ENCODE measurements around the gene TRABD2A. TPM values are rescaled to one million over a fixed set of nuclear protein-coding genes. Genes with fewer than 3 reads are reported as not detected.

The TRABD2A gene
- total RNA-seq, 1 experiment from 2014 or later: 4.6 TPM

GRCh38 chr2:84906108-84906899 lies 25.4 kb upstream of the TRABD2A start:
- H3K27me3 ChIP-seq (ENCODE audit: insufficient read depth, low read length): no peaks in the 10 kb centered on the region
- RAD21 ChIA-PET (ENCODE audit: low non-redundant PET in 1 of 2, low total read pairs in 2 of 2, uncharacterized antibody in 2 of 2, unreplicated experiment in 2 of 2): interaction anchor here in 1 of 2 experiments (0.7 to 0.8 kb wide), 4 partner anchors 14 to 25 kb away, joined by 3 to 5 read pairs (median 3); no protein-coding TSS in a partner anchor
- H2AFZ ChIP-seq (ENCODE audit: low read depth, low read length, poor library complexity, severe bottlenecking): no peak overlapping the region
- DNase-seq (ENCODE audit: low read depth, low spot score): no peak
- H3K27ac ChIP-seq (ENCODE audit: low read depth, low read length): peak overlapping the region; percentile 96
- BruUV-seq (replicated peaks): TSS peak; percentile 97
- peak overlapping the region; percentile 95 for H3K9ac ChIP-seq (ENCODE audit: low read length)
- H3K9me2 ChIP-seq (ENCODE audit: insufficient read depth): no peaks in the 10 kb centered on the region
- intact Hi-C loops (cut with micrococcal nuclease): no loop called here
- peaks cover 16 to 33% of the 10 kb centered on the region in 2 experiments for H3K4me1 ChIP-seq (ENCODE audit: control insufficient read depth in 1 of 2, insufficient read depth in 2 of 2, low read length in 2 of 2)
- H4K20me1 ChIP-seq (ENCODE audit: insufficient read depth): no peaks in the 10 kb centered on the region
- H3K36me3 ChIP-seq (ENCODE audit: control insufficient read depth in 1 of 2, insufficient read depth in 2 of 2, low read length in 2 of 2): peaks cover 3 to 9% of the 10 kb centered on the region in 2 experiments; a peak in 3 of 4 replicates
- H3K4me3 ChIP-seq (replicated peaks in 1 of 2; ENCODE audit: low read depth in 1 of 2, low read length in 2 of 2): peak overlapping the region; percentile 94
- no peak for ATAC-seq
- H3K9me3 ChIP-seq (ENCODE audit: control insufficient read depth in 1 of 2, insufficient read depth in 1 of 2, low read depth in 1 of 2, low read length in 2 of 2): no peaks in the 10 kb centered on the region; a peak in 1 of 4 replicates
- peaks cover 15% of the 10 kb centered on the region for H3K79me2 ChIP-seq (ENCODE audit: insufficient read depth, low read length)
- CTCF ChIA-PET: interaction anchor here (0.6 to 3.8 kb wide), 3 partner anchors 15 to 24 kb away, joined by 3 to 21 read pairs (median 4); no protein-coding TSS in a partner anchor
- H3K4me2 ChIP-seq (ENCODE audit: low read length): peak overlapping the region; percentile 93
- POLR2A ChIA-PET: interaction anchor here (0.7 to 5.8 kb wide), 14 partner anchors 8 to 113 kb away, joined by 3 to 163 read pairs (median 6); no protein-coding TSS in a partner anchor
- TF ChIP-seq EGR1 (IDR thresholded peaks at IDR 0.05; ENCODE audit: low read depth) (no peak), REST (IDR thresholded peaks at IDR 0.05; ENCODE audit: low read depth) (no peak), ZFX (IDR thresholded peaks at IDR 0.05) (no peak), FOSL1 (IDR thresholded peaks at IDR 0.05; ENCODE audit: low read depth) (no peak), CEBPB (IDR thresholded peaks at IDR 0.05; ENCODE audit: low read depth) (no peak), ATF3 (IDR thresholded peaks at IDR 0.05) (no peak), SP1 (IDR thresholded peaks at IDR 0.05; ENCODE audit: low read depth) (no peak), ZNF274 (IDR thresholded peaks at IDR 0.05; ENCODE audit: low read depth, low read length) (no peak), SIN3A (IDR thresholded peaks at IDR 0.05; ENCODE audit: low read depth) (no peak), POLR2AphosphoS5 (IDR thresholded peaks at IDR 0.05; ENCODE audit: low read depth, low read length) (no peak), JUND (IDR thresholded peaks at IDR 0.05) (no peak), TCF7L2 (IDR thresholded peaks at IDR 0.05; ENCODE audit: borderline replicate concordance, extremely low read depth, insufficient read depth, insufficient read length) (no peak), EZH2 (IDR thresholded peaks at IDR 0.05) (no peak), ELF1 (IDR thresholded peaks at IDR 0.05; ENCODE audit: borderline replicate concordance, low read depth) (no peak)
- TF ChIP-seq, protein P1, sequence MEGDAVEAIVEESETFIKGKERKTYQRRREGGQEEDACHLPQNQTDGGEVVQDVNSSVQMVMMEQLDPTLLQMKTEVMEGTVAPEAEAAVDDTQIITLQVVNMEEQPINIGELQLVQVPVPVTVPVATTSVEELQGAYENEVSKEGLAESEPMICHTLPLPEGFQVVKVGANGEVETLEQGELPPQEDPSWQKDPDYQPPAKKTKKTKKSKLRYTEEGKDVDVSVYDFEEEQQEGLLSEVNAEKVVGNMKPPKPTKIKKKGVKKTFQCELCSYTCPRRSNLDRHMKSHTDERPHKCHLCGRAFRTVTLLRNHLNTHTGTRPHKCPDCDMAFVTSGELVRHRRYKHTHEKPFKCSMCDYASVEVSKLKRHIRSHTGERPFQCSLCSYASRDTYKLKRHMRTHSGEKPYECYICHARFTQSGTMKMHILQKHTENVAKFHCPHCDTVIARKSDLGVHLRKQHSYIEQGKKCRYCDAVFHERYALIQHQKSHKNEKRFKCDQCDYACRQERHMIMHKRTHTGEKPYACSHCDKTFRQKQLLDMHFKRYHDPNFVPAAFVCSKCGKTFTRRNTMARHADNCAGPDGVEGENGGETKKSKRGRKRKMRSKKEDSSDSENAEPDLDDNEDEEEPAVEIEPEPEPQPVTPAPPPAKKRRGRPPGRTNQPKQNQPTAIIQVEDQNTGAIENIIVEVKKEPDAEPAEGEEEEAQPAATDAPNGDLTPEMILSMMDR (IDR thresholded peaks at IDR 0.05 in 2 of 3, conservative IDR thresholded peaks at IDR 0.05 in 1 of 3; ENCODE audit: borderline replicate concordance in 1 of 3, insufficient read depth in 1 of 3, low read depth in 2 of 3, low read length in 2 of 3): no peak
